AG04449 (cell line): ENCODE results near the gene NPAS2.

Source experiments
- CTCF ChIA-PET: fragments of 350-600 bp; formaldehyde crosslinking; extraction: SDS; loops from one replicate; lab custom pipeline; 2021; ENCODE audit warnings: antibody characterized with exemption; lab: Yijun Ruan, JAX
- POLR2A ChIA-PET: fragments of 400-600, 350-600 bp; formaldehyde crosslinking; extraction: SDS; loops from one replicate; lab custom pipeline; 2020; ENCODE audit warnings: antibody characterized with exemption, inconsistent platforms; lab: Yijun Ruan, JAX
- DNase-seq: peaks from one replicate; pipeline ENCODE4 v3.0.0-alpha.2; 2010; ENCODE audit warnings: low read depth, low spot score
- H3K4me3 ChIP-seq: 2 replicates; pipeline ENCODE4 v1.5.1; 2011; ENCODE audit warnings: low read depth, mild to moderate bottlenecking, control low read depth, low read length
- CTCF ChIP-seq: IDR thresholded peaks from one replicate; pipeline ENCODE4 v1.5.1; 2011; ENCODE audit warnings: mild to moderate bottlenecking, moderate library complexity, low read length, control low read depth, inconsistent platforms; ENCODE audit not compliant: insufficient read depth; ENCODE audit errors: missing control alignments

NPAS2 gene

GRCh38 chr2:100819370-100820272 is at the start of gene NPAS2:
Gene NPAS2 (plus strand): TSS chr2:100820139. CDS start chr2:100904755, 84,616 bp downstream.
- no peak for DNase-seq
- POLR2A ChIA-PET, result no interaction called here
- CTCF ChIA-PET, result interaction anchor here (0.6 to 2.3 kb wide), 6 partner anchors 7 to 183 kb away, joined by 3 to 13 read pairs (median 3); partner anchors contain the start of gene RPL31
- peak within 1 kb of the TSS; percentile 69 for H3K4me3 ChIP-seq
- no peak for TF ChIP-seq CTCF

GRCh38 chr2:100771125-100771524 is 48.8 kb upstream of the NPAS2 start:
- H3K4me3 ChIP-seq, result no peak overlapping the region
- ChIA-PET CTCF (no interaction called here), POLR2A (no interaction called here)
- no peak for DNase-seq
- TF ChIP-seq CTCF, result no peak

- TF ChIP-seq CTCF, result no peak
- no peak for DNase-seq
- no peak overlapping the region for H3K4me3 ChIP-seq
- ChIA-PET POLR2A (no interaction called here), CTCF (no interaction called here)
Observed at GRCh38 chr2:100773538-100773937, 46.4 kb upstream of the NPAS2 start.

- no peak for DNase-seq
- CTCF ChIA-PET, result interaction anchor here (1.9 kb wide), 1 partner anchor 8 kb away, joined by 11 read pairs; no protein-coding TSS in a partner anchor
- TF ChIP-seq CTCF, result no peak
- POLR2A ChIA-PET, result no interaction called here
- H3K4me3 ChIP-seq, result no peak overlapping the region
Observed at GRCh38 chr2:100776445-100776844, 43.5 kb upstream of the NPAS2 start.

GRCh38 chr2:100778637-100779450 is 41.1 kb upstream of the NPAS2 start:
- no peak overlapping the region for H3K4me3 ChIP-seq
- POLR2A ChIA-PET, result no interaction called here
- no peak for DNase-seq
- TF ChIP-seq CTCF, result no peak
- CTCF ChIA-PET, result interaction anchor here (0.7 to 1.9 kb wide), 2 partner anchors 11 to 223 kb away, joined by 3 to 11 read pairs; partner anchors contain the start of gene RPL31

GRCh38 chr2:100779908-100780202 is 40.1 kb upstream of the NPAS2 start:
- ChIA-PET CTCF (no interaction called here), POLR2A (no interaction called here)
- no peak for DNase-seq
- H3K4me3 ChIP-seq, result no peak overlapping the region
- TF ChIP-seq CTCF, result no peak
